BJ (cell line): Measurements from ENCODE around the gene CYSLTR2. TPM values are rescaled to one million over a fixed set of nuclear protein-coding genes. Genes with fewer than 3 reads are reported as not detected.

ENCODE experiments used
- CTCF ChIA-PET: fragments of 350-600 bp; formaldehyde crosslinking; extraction: SDS; loops from one replicate; lab custom pipeline; 2021; ENCODE audit warnings: antibody characterized with exemption, inconsistent platforms; lab: Yijun Ruan, JAX
- POLR2A ChIA-PET: fragments of 300-600 bp; sonication (Branson Sonifier 250); formaldehyde crosslinking; extraction: SDS; loops from one replicate; lab custom pipeline; 2021; ENCODE audit warnings: antibody characterized with exemption; lab: Charles Lee
- DNase-seq: peaks from one replicate; pipeline ENCODE4 v3.0.0-alpha.2; 2011; ENCODE audit warnings: low read depth
- H3K27me3 ChIP-seq: 2 replicates; pipeline ENCODE4 v1.6.0; 2011; ENCODE audit warnings: low read length; ENCODE audit not compliant: control insufficient read depth, insufficient read depth
- H3K36me3 ChIP-seq: 2 replicates; pipeline ENCODE4 v1.5.1; 2011; ENCODE audit warnings: low read length; ENCODE audit not compliant: control insufficient read depth, insufficient read depth
- H3K4me3 ChIP-seq: 2 replicates; pipeline ENCODE4 v1.5.1; 2011; ENCODE audit warnings: low read depth, mild to moderate bottlenecking, control low read depth, low read length
- polyA plus RNA-seq: library from polyadenylated mRNA; depleted of rRNA; stranded (reverse); fragments of >200 nt; gene quantifications from 2 replicates; pipeline ENCODE4 v1.2.3, GENCODE V29; 2011
- TF ChIP-seq, protein P1 (sequence below): IDR thresholded peaks from 2 replicates; pipeline ENCODE4 v1.5.1; 2011; ENCODE audit warnings: low read depth, mild to moderate bottlenecking, control low read depth, inconsistent platforms, low read length, moderate library complexity; ENCODE audit not compliant: insufficient read depth

The CYSLTR2 gene
- polyA plus RNA-seq, 1 experiment = not detected

GRCh38 chr13:48635478-48635877, 18.3 kb upstream of the CYSLTR2 start:
- no peak for DNase-seq
- H3K4me3 ChIP-seq = no peak overlapping the region
- ChIA-PET POLR2A (no interaction called here), CTCF (no interaction called here)
- H3K36me3 ChIP-seq = no peaks in the 10 kb centered on the region
- no peaks in the 10 kb centered on the region; the same call in 1 of the 2 replicates for H3K27me3 ChIP-seq
- TF ChIP-seq, protein P1, sequence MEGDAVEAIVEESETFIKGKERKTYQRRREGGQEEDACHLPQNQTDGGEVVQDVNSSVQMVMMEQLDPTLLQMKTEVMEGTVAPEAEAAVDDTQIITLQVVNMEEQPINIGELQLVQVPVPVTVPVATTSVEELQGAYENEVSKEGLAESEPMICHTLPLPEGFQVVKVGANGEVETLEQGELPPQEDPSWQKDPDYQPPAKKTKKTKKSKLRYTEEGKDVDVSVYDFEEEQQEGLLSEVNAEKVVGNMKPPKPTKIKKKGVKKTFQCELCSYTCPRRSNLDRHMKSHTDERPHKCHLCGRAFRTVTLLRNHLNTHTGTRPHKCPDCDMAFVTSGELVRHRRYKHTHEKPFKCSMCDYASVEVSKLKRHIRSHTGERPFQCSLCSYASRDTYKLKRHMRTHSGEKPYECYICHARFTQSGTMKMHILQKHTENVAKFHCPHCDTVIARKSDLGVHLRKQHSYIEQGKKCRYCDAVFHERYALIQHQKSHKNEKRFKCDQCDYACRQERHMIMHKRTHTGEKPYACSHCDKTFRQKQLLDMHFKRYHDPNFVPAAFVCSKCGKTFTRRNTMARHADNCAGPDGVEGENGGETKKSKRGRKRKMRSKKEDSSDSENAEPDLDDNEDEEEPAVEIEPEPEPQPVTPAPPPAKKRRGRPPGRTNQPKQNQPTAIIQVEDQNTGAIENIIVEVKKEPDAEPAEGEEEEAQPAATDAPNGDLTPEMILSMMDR = no peak

- POLR2A ChIA-PET = no interaction called here
- TF ChIP-seq, protein P1 = no peak
These were observed 17.2 kb upstream of the CYSLTR2 start for GRCh38 chr13:48636550-48636949.

GRCh38 chr13:48637601-48638000, 16.1 kb upstream of the CYSLTR2 start:
- ChIA-PET CTCF (interaction anchor here (0.6 kb wide), 1 partner anchor 742 kb away, joined by 3 read pairs; no protein-coding TSS in a partner anchor), POLR2A (no interaction called here)
- TF ChIP-seq, protein P1 = no peak

More at GRCh38 chr13:48636550-48636949, 17.2 kb upstream of the CYSLTR2 start:
- CTCF ChIA-PET = interaction anchor here (0.6 kb wide), 1 partner anchor 1916 kb away, joined by 3 read pairs; no protein-coding TSS in a partner anchor
- H3K4me3 ChIP-seq = no peak overlapping the region
- no peak for DNase-seq
- H3K36me3 ChIP-seq = no peaks in the 10 kb centered on the region
- H3K27me3 ChIP-seq = no peaks in the 10 kb centered on the region; the same call in 1 of the 2 replicates

GRCh38 chr13:48640767-48641166, 13.0 kb upstream of the CYSLTR2 start:
- CTCF ChIA-PET = no interaction called here
- no peak for DNase-seq
- TF ChIP-seq, protein P1 = no peak
- H3K36me3 ChIP-seq = no peaks in the 10 kb centered on the region
- POLR2A ChIA-PET = no interaction called here
- H3K4me3 ChIP-seq = no peak overlapping the region
- H3K27me3 ChIP-seq = peaks cover 2% of the 10 kb centered on the region; the same call in 1 of the 2 replicates

More at GRCh38 chr13:48637601-48638000, 16.1 kb upstream of the CYSLTR2 start:
- no peaks in the 10 kb centered on the region for H3K36me3 ChIP-seq
- no peak for DNase-seq
- H3K4me3 ChIP-seq = no peak overlapping the region
- no peaks in the 10 kb centered on the region; the same call in 1 of the 2 replicates for H3K27me3 ChIP-seq

DNA sequence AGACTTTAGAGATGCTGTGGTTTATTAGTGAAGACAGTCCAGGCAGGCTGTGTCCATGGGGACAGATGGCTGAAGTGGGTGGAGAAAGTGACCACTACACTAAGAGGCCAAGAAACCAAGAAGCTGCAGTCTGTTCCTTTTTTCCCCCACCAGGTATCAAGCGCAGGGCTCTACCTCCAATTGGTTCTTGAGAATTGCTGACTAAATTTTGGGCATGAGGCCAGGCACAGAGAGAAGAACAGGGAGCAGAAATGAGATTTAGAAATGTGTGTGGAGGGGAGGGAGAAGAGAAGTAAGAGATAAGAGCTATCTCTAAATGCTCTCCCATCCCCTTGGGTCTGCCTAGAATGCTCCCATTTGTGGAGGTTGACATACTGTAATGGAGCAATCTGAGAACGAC, 12.3 kb upstream of the CYSLTR2 start:
- POLR2A ChIA-PET = no interaction called here
- no peak for DNase-seq

More for the DNA sequence above, 12.3 kb upstream of the CYSLTR2 start:
- no peak overlapping the region for H3K4me3 ChIP-seq
- H3K27me3 ChIP-seq = peaks cover 2% of the 10 kb centered on the region
- CTCF ChIA-PET = no interaction called here
- TF ChIP-seq, protein P1 = no peak
- H3K36me3 ChIP-seq = no peaks in the 10 kb centered on the region
